ENCODE results near the gene SERINC2. TPM values are rescaled to one million over a fixed set of nuclear protein-coding genes. Genes with fewer than 3 reads are reported as not detected.

Gene SERINC2
- total RNA-seq, 1 experiment from 2014 or later: 14.1 TPM

GRCh38 chr1:31409946-31410858 is 2.8 kb upstream of the SERINC2 start:
- Histone ChIP-seq H3K9me3 (ENCODE audit: control insufficient read depth, low read depth, low read length) (no peaks in the 10 kb centered on the region), H3K4me1 (ENCODE audit: insufficient read depth, low read length) (peaks cover 3% of the 10 kb centered on the region; the same call in 1 of the 2 replicates), H3K4me2 (ENCODE audit: insufficient read depth, insufficient read length, low read length) (no peak overlapping the region), H3K27me3 (ENCODE audit: insufficient read depth, low read length) (no peaks in the 10 kb centered on the region), H2BK120ac (ENCODE audit: low read depth, low read length, poor library complexity, severe bottlenecking) (no peak overlapping the region), H4K8ac (replicated peaks; ENCODE audit: insufficient read length, low read depth, low read length) (no peak overlapping the region), H3K27ac (ENCODE audit: insufficient read length, low read depth, low read length) (no peak overlapping the region), H3K23me2 (ENCODE audit: insufficient read length, low read depth, low read length, poor library complexity, severe bottlenecking) (peaks cover 16% of the 10 kb centered on the region), H3K18ac (ENCODE audit: insufficient read length, low read depth, low read length) (no peak overlapping the region), H2BK5ac (ENCODE audit: insufficient read length, low read length) (no peak overlapping the region), H3K23ac (ENCODE audit: insufficient read length, low read depth, low read length) (no peak overlapping the region), H2BK12ac (ENCODE audit: insufficient read length, low read depth, low read length) (no peak overlapping the region), H3K9ac (ENCODE audit: extremely low read depth, insufficient read length, low read length) (no peak overlapping the region), H4K91ac (ENCODE audit: insufficient read length, low read depth, low read length) (no peak overlapping the region), H3T11ph (ENCODE audit: low read length) (no peak overlapping the region), H2BK15ac (ENCODE audit: low read depth, low read length) (no peak overlapping the region), H3K4ac (ENCODE audit: low read depth, low read length) (no peak overlapping the region), H4K20me1 (ENCODE audit: control insufficient read depth, insufficient read depth, insufficient read length) (no peaks in the 10 kb centered on the region), H2AFZ (ENCODE audit: low read length) (no peak overlapping the region), H4K5ac (ENCODE audit: insufficient read length, low read depth, low read length) (no peak overlapping the region), H3K56ac (ENCODE audit: insufficient read length, low read depth, low read length) (no peak overlapping the region), H2BK20ac (ENCODE audit: low read depth, low read length, poor library complexity, severe bottlenecking) (no peak overlapping the region), H2AK5ac (ENCODE audit: insufficient read length, low read length) (no peak overlapping the region), H3K79me2 (ENCODE audit: insufficient read depth, low read length) (no peaks in the 10 kb centered on the region), H3K79me1 (ENCODE audit: insufficient read depth, low read depth, low read length, poor library complexity, severe bottlenecking) (no peaks in the 10 kb centered on the region), H3K14ac (ENCODE audit: insufficient read depth, low read length) (no peak overlapping the region)
- Mint-ChIP-seq H3K4me1 (peaks cover 20 to 23% of the 10 kb centered on the region in 2 experiments), H3K27ac (no peak overlapping the region), H3K4me3 (no peak overlapping the region), H3K9me3 (no peaks in the 10 kb centered on the region), H3K36me3 (ENCODE audit: insufficient read depth in 1 of 3, low read depth in 3 of 3) (peaks cover 0 to 1% (median under 1%) of the 10 kb centered on the region in 3 experiments; a peak in 4 of 7 replicates), H3K27me3 (ENCODE audit: low read depth) (peaks cover 28% of the 10 kb centered on the region)
- WGBS (ENCODE audit: extremely low coverage, insufficient read length, low lambda C conversion rate): no CpG with 5 or more reads among the region's 6 CpGs
- no peak for DNase-seq
- TF ChIP-seq CTCF (conservative IDR thresholded peaks at IDR 0.05): no peak
